Activated CD4-positive, CD25-positive, alpha-beta regulatory T cell treated with anti-CD3 and anti-CD28 coated beads, Interleukin-2, amount 50 U/mL, for 24 hours (primary cell): ENCODE measurements around the gene MAP3K5.
"Not testable (repeated sequence)": the region's sequence is repeated elsewhere in the genome, so short reads cannot be mapped to it uniquely, and the experiment has no call there.

Experiments
- ATAC-seq, 2 donors: fragments of 150-1000 bp; cut with Tn5 transposase; one replicate each; pipeline ENCODE4 v1.10.0; 2021; ENCODE audit warnings: mild to moderate bottlenecking in 1 of 2, moderate library complexity in 1 of 2

MAP3K5 gene

DNA sequence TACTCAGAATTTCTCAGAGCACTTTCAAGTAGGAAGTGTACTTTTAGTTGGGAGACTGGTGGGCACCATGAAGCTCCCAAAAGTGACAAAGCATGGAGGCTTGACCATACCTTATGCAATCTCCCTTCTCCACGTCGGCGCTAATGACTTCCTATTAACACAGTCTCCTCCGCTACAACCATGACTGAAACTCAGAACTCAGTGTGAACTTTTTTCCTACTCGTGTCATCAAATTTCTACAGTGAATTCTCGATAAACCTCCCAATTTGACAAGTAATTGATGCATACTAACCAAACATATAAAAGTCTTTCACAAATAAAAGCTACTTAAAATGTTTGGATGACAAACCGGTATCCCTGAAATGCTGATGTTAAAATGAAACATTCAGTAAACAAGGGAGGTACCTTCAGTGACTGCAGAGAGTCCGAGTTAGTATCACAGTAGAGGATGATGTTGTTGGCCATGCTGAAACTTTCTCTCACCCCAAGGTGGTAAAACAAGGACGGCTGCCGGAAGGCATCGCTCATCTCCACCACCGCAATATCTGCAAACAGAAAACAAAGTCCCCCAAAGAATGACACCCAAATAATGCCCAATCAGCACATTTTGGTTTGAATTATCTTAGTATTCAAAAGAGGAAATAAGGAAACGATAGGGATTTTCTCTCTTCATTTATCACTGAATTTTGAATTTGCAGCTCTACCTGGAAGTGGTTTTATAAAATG lies 72.1 kb downstream of the MAP3K5 start:
- ATAC-seq: no peak

DNA sequence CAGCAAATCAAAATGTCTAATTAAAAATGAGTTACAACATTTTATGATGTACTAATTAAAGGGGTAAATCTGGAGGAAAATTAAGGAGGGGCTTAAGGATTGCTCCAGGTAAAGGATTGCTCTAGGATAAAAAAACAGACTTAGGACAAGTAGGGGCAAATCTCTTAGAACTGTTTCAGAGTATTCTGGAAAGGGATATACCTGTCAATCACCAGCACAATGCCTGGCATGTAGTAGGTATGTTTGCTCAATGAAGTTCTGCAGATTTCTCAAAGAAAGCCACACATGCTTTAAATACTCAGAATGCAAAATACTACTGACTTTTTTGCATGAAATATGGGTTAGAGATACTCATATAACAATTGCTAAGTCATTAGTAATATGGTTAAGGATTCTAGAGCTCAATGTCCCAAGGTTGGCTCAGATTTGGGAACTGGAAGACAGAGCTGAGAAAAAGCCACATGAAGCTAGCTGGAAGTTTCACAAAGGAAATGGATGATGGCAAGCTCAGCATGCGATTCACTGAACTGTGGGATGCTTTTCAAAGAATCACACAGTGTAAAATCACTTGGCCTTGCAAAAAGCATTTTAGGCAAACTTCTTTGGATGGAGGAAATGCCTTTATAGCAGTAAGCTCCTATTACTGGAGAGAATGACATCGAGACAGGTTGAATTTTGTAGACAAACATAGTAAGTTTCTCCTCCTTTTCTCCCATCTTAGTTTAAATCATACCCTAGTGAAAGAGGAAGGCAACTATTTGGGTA lies 72.8 kb downstream of the MAP3K5 start:
- no peak for ATAC-seq

DNA sequence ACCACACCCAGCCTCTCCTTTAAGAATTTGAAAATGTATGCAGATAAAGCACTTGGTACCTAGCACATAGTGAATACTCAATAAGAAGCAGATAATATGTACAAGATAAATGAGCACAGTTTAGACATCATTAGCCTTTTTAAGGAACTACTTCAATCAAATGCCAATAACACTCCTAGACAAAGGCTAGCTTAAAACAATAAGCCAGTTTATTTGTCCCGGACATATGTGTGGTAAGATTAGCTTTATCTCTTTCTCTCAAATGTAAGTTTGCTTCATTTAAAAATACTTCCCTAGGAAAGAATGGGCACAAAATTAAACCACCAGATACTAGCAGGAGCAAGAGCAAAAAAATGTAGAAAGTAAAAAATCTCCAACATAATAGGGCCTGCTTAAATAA lies 73.8 kb downstream of the MAP3K5 start:
- no peak for ATAC-seq

DNA sequence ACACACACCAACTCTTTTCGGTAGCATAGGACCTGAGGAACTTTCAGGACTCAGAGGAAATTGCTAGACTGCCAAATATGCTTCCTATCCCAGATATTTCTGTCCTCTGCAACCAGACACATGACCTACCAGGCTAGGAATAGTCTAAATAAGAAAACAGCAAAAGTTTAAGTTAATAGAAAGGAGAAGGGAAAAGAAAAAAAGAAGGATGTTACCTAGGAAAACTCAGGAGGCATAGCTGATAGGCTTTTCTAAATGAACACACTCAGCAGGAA lies 74.6 kb downstream of the MAP3K5 start:
- no peak for ATAC-seq

DNA sequence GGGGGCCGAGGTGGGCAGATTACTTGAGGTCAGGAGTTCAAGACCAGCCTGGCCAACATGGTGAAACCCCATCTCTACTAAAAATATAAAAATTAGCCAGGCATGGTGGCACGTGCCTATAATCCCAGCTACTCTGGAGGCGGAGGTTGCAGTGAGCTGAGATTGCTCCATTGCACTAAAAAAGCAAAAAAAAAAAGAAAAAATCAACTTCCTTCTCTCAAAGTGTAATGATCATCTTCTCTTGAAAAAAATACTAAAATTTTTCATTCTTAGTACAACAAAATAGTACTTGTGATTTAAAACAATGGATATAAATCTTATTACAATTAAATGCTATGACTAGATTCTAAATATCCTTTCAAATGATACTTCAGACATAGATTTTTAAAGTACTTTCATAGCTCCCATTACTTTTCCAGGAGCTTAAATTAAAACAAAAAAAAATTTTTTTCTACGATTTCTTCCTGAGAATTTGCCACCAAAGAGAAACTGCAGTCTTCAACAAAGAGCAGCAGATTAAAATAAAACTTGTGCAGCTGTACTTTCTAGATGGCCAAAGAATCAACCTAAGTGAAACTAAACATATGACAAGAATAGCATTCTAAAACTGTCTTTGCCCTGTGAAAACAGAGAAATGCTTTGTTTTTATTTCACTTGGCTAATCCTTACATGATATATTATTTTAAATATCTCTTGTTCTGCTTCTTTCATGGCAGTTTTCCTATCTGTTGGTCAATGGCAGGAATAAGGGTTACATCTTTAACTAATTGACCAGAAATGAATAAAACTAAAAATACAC lies 75.2 kb downstream of the MAP3K5 start:
- no peak for ATAC-seq

DNA sequence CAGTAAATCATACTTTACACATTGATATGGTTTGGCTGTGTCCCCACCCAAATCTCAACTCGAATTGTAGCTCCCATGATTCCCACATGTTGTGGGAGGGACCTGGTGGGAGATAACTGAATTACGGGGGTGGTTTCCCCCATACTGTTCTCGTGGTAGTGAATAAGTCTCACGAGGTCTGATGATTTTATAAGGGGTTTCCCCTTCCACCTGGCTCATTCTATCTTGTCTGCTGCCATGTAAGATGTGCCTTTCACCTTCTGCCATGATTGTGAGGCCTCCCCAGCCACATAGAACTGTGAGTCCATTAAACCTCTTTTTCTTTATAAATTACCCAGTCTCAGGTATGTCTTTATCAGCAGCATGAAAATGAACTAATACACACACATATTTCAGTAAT lies 79.6 kb downstream of the MAP3K5 start:
- peak in 1 of 2 donors; percentile 30 for ATAC-seq

DNA sequence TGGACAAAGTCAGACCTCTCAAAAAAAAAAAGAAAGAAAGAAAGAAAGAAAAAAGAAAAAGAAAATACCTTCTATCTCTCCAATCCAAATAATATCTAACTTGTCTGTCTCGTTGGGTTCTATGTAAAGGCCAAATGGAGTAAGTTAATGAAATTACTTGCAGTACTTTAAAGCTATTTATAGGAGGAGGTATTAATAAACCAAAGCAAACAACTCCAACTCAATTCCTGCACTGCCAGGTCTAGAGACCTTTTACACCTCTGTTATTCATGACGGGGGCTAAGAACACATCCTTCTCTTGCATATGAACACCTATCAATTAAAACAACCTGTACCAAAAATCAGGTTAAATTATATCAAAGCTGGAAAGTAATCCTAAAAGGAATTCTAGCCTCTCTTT lies 80.6 kb downstream of the MAP3K5 start:
- ATAC-seq: no peak

DNA sequence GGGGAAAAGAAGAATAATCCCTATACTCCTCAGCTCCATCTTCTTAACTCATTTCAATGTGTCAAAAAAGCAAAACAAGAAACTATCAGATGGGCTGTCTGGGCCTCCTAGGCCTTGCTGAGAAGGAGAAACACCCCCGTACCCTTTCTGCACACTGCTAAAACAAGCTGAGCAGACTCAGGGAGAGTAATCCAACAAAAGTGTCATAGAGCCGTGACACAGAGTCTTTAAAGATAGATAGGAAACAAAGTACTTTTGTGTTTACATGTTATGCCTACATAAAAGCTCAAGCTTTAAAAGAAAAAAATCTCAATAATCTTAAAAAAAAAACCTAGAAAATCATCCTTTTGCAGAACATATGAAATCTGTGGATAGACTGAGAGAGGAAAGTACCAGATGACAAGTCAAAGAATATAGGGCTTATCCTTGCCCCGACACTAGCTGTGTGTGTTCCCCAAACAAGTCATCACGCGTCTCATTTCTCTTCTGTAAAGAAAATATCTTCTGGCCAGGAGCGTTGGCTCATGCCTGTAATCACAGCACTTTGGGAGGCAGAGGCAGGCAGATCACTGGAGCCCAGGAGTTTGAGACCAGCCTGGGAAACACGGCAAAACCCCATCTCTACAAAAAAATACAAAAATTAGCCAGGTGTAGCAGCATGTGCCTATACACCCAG lies 81.3 kb downstream of the MAP3K5 start:
- no peak for ATAC-seq

DNA sequence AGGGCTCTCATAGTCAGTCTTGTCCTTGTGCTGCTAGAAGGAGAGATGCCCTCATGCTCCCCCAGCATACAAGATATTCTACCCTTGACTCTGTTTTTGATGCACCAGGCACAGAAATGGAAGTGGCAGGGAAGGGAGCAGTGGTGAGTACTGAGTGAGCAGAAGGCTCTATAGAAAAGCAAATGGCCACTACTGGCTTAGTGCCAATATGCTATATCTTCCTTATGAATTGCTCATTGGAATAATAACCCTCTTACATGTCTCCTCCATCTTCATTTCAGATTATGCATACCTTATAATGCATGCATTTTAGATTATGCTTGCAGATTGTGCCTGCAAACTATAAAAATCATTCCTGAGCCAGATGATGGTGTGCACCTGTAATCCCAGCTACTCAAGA lies 82.8 kb downstream of the MAP3K5 start:
- ATAC-seq: no peak

DNA sequence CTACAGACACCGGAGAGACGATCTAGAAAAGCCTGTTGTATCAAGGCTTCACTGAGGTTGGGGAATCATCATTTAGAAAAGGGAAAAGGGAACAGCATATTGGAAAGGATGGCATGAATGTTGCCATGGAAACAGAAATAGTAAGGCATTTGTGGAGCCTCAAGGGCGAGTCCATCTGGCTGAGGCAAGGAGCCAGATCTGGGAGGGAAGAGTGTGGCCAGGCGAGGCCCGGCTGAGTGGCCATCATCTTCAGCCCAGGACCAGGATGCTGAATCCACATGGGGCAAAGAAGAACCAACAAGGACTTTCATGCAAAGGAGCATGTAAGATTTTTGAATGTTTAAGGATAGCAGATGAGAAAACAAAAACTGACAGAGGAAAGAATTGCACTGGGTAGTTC lies 85.8 kb downstream of the MAP3K5 start:
- ATAC-seq: no peak

DNA sequence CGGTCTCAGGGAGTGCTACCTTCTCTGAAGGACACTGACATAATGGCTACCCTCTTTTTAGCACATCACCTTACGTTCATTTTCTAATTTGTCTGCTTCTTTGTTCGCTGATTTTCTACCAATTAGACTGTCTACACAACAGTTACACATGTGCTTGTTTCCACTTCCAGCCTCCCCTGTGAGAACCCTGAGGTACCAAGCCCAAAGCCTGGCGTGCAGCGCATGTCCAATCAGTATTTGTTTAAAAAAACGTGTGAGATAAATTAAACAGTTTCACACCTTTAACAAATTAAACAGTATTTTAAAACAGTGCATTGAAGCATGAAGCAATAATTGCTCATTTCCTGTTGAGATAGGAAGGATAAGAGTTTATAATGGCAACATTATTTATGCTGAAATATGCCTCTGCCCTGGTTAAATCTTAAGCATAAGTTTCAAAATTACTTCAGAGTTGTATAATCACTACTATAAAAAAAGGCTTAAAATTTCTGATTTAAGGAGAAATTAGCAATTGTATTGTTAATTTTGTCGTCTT lies 88.9 kb downstream of the MAP3K5 start:
- no peak for ATAC-seq

DNA sequence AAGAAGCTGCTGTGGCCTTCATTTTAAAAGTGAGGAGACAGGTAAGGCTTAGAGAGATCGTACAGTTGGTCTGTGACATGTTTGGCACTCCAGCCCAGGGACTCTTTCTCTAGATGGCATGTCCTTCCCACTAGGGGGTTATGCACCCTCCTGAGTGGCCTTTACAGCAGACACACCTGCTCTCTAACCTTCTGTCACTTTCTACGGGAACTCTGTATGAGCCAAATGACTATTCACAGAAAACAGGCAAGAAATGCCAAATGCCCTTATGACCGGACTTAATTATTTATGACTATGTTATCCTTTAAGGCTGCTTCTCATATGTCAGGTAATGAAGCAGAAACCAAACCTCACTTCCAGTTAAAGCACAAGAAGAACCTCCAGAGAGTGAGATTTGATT lies 91.2 kb downstream of the MAP3K5 start:
- ATAC-seq: no peak

DNA sequence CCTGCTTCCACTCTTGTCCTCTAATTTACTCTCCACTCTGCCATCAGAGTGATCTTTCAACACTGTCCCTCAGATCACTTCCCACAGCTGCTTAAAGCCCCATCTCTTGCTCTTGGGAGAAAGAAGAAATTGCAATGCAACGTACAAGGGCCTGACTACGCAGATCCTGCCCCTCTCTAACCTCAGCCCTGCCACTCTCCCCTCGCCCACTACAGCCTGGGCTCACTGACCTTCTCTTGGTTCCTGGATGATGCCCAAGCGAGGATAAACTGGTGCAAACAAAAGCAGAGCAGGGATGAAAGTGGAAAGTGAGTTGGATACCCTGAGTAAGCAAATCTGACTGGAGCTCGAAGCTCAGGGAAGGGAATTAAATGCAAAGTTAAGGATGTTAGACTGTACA lies 92.9 kb downstream of the MAP3K5 start:
- no peak for ATAC-seq

DNA sequence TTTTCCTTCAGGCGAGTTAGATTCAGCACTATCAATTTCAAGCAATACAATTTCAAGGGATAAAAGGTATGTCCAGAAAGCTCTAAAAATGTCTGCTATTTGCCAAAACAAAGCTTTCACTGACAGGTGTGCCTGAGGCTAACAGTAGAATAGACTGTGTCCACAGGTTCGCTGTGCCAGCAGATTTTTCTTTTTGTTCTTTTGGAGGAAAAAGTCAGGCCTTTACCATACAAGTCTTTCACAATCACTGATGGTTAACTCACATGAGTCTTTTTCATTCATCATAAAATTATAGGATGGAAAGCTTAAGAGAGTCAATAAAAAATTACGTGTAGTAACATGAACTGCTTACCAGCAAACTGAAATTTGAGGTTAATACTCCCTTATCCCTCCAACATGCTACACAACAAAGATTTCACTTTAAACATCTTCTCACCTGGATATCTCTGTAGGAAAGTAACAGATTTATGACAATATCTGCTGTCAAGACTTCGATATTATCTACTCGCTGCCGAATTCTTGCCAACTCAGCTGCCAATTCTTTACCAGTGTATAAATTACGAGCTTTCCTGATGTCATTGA lies 95.4 kb downstream of the MAP3K5 start:
- no peak for ATAC-seq

DNA sequence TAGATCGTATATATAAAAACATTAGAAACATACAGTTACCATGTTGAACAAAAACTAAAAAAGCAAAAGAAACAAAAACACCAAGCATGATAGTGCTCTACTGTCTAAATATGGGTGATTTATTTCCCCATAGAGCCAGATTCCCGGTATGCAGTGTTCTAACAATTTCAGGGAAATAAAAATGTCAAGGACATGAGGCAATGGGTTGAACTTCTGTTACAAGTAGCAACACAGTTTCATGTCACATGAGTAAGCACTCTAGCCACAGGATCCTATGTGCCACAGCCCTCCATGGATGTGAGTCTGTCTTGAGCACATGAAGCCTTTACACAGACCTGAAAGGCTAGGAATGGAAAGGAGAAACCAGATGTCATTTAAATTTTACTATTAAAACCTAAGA lies 96.0 kb downstream of the MAP3K5 start:
- no peak for ATAC-seq

DNA sequence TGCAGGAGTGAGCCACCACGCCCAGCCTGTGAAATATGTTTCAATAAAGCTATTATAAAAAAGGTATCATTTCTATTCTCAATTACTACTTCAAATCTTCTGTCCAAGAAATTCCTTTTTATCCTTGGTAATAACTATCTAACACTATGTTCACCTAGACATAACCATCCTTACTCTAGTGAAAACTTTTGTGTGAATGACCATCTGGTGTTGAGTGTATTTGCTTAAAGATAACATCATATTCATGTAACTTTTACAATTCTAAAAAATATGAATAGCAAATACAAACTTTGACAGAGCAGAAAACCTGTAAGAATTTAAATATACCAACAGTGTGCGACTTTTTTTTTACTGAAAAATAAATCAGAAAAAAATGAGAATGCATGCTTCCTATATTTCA lies 96.9 kb downstream of the MAP3K5 start:
- no peak for ATAC-seq

DNA sequence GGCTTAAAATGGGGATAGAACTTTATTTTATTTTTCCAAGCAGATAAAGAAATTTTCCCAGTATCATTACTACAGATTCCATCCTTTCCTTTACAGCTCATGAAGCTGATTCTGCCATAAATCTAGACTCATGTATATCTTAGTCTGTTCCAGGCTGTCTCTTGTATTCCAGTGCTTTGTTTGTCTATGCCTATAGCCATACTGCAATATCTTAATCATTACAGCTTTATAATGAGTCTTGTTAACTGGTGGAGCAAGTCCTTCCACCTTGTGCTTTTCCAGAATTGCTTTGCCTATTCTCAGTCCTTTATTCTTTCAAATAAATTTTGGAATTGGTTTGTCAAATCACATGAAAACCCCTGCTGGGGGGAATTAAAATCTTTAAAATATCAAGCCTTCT lies 99.2 kb downstream of the MAP3K5 start:
- no peak for ATAC-seq

DNA sequence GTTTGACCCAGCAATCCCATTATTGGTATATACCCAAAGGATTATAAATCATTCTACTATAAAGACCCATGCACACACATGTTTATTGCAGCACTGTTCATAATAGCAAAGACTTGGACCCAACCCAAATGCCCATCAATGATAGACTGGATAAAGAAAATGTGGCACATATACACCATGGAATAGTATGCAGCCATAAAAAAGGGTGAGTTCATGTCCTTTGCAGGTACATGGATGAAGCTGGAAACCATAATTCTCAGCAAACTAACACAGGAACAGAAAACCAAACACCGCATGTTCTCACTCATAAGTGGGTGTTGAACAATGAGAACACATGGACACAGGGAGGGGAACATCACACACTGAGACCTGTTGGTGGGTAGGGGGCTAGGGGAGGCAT lies 104.4 kb downstream of the MAP3K5 start:
- not testable (repeated sequence) for ATAC-seq

DNA sequence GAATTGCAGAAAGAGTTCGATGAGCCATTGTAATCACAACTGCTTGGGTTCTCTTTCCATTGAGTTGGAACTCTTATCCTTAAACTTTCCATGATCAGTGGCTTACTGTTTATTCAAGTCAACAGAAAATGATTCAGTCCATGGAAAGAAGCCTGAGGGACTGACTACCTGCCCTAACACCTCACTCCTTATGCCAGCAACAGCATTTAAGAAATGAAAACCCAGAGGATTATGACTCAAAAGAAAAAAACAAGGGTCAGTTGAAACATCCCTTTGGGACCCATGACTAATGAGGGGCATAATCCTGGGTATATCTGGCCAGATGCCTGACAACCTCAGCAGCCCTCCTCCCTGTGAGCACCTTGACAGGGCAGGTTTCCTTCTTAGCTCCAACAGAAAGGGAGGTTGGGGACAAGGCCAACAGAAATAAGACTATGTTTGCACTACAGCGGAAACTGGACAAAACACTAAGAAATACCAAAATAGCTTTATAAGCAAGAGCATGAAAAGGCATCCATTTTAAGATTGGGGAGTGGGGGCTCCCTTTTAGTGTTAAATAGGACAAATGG lies 106.7 kb downstream of the MAP3K5 start:
- ATAC-seq: no peak

DNA sequence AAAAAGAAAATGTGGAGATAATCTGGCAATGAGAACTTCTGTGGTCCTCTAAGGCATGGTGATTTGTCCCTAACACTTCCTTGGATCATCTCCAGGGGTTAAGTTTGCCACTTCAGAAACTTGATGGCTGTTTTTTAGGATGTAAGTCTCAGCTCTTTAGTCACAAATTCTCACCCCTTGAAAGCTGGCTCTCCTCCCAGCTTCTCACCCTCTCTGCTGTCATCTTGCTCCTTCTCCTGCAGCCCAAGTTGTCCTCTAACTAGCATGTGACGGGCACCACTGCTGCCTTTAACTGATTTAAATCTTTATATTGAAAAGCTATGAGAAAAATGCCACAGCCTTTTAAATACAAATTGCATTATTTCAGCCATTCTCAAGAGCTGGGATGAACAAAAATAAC lies 107.8 kb downstream of the MAP3K5 start:
- ATAC-seq: no peak

DNA sequence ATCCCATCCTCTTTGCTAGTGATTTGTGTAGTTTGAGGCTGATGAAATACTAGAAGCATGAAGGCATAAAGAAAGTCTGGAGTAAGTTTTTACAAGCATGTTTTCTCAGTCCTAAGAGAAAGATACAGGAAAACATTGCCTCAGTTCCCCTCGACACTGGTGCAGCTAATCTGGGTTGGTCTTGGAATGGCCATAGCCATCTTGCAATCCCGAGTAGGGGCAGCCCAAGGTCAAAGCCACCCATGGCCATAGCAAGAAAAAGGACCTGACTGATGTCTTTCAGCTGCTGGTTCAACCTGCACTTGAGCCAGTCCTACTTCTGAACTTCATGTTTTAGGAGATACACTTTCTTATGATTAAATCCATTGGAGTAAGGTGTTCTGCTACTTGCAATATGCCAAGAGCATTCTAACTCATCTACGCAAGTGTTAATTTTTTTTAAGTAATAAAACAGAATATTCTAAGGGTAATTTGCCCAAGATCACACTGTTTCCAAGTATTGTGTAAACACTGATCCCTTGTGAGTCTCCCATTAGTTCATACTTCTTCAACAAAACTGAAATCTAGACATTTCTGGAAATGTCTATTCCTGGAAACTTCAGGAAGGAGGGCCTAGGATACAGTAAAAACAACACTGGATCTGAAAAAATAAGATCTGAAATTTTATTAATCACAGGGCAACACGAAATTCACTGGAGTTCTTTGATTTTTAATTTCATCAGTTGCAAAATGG lies 108.9 kb downstream of the MAP3K5 start:
- ATAC-seq: no peak

DNA sequence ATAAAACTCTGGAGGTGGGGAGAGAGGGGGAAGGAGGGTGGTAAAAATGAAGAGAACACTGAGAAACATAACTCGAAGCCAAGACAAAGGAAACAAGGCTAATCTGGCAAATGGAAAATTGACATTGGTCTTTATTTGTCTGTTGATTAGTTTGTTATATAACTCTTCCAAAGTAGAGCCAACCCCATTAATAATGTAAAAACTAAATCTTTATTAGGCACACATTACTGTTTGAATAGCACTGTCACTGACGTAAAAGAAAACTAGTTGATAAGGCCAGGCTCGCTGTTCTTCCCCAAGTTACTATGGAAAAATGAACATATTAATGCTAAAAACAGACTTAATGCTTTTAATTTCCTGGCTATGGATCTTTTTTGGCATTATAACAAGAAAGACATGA lies 110.0 kb downstream of the MAP3K5 start:
- ATAC-seq: no peak
